HCT116 (cell line): ENCODE measurements around the gene EXOC4. TPM values are rescaled to one million over a fixed set of nuclear protein-coding genes. Genes with fewer than 3 reads are reported as not detected.

ENCODE experiments used
- ATAC-seq: fragments of 200-7000 bp; cut with Tn5 transposase; 2 replicates; pipeline ENCODE4 v1.9.1; 2020; ENCODE audit warnings: mild to moderate bottlenecking, moderate library complexity
- BruUV-seq: library from RNA; stranded (reverse); fragments of 400-500 nt; replicated peaks from 2 replicates; lab custom pipeline; 2021; lab: Mats Ljungman, UMichigan
- CTCF ChIA-PET: fragments of 300-600 bp; sonication (Branson Sonifier 250); formaldehyde crosslinking; loops from one replicate; lab custom pipeline; 2021; ENCODE audit warnings: antibody characterized with exemption; lab: Charles Lee
- POLR2A ChIA-PET: fragments of 300-600, 350-600 bp; sonication (Branson Sonifier 250); formaldehyde crosslinking; loops from one replicate; lab custom pipeline; 2021; ENCODE audit warnings: antibody characterized with exemption; lab: Charles Lee
- RAD21 ChIA-PET, 2 experiments: fragments of 300-600 bp; sonication (Branson Sonifier 250); formaldehyde crosslinking; loops; one replicate each; lab custom pipeline; 2023; ENCODE audit warnings: low total read pairs in 2 of 2; ENCODE audit not compliant: uncharacterized antibody in 2 of 2, unreplicated experiment in 2 of 2, low non-redundant PET in 1 of 2; lab: Charles Lee
- DNase-seq: peaks from one replicate; pipeline ENCODE4 v3.0.0-alpha.2; 2010; ENCODE audit warnings: low read depth, low spot score
- H2AFZ ChIP-seq: fragments of 200-600 bp; shearing (Covaris generic), sonication (generic); 2 replicates; pipeline ENCODE4 v1.6.1; 2017; ENCODE audit warnings: low read depth, mixed run types, mixed read lengths, antibody characterized with exemption, low read length; ENCODE audit not compliant: poor library complexity, severe bottlenecking
- H3K27ac ChIP-seq: 2 replicates; pipeline ENCODE4 v1.5.1; 2012; ENCODE audit warnings: low read depth, low read length
- H3K27me3 ChIP-seq: fragments of 200-600 bp; sonication (generic); 2 replicates; pipeline ENCODE4 v1.6.1; 2016; ENCODE audit warnings: mixed run types, low read length, mixed read lengths; ENCODE audit not compliant: insufficient read depth
- H3K36me3 ChIP-seq, 2 experiments: fragments of 200-500 bp in 1 of 2; fragments of 200-600 bp in 1 of 2; sonication (Bioruptor generic) in 1 of 2; sonication (generic) in 1 of 2; 2 replicates each; pipeline versions ENCODE4 v1.5.1 to v1.6.1; 2014 to 2016; ENCODE audit warnings: low read length in 2 of 2, inconsistent platforms in 1 of 2, mixed read lengths in 1 of 2, mixed run types in 1 of 2; ENCODE audit not compliant: insufficient read depth in 2 of 2, control insufficient read depth in 1 of 2
- H3K4me1 ChIP-seq, 2 experiments: fragments of 200-600 bp in 1 of 2; sonication (generic) in 1 of 2; 2 replicates each; pipeline versions ENCODE4 v1.5.1 to v1.6.1; 2012 to 2017; ENCODE audit warnings: low read length in 2 of 2, inconsistent platforms in 1 of 2, mild to moderate bottlenecking in 1 of 2, mixed read lengths in 1 of 2, mixed run types in 1 of 2, moderate library complexity in 1 of 2; ENCODE audit not compliant: insufficient read depth in 2 of 2, control insufficient read depth in 1 of 2
- H3K4me2 ChIP-seq: fragments of 200-600 bp; sonication (generic); 2 replicates; pipeline ENCODE4 v1.6.1; 2017; ENCODE audit warnings: mixed run types, low read length, mixed read lengths
- H3K4me3 ChIP-seq, 2 experiments: fragments of 200-600 bp in 1 of 2; sonication (generic) in 1 of 2; replicated peaks in 1 of 2; 2 replicates each; pipeline ENCODE4 v1.5.1; 2011 to 2016; ENCODE audit warnings: low read length in 2 of 2, control low read depth in 1 of 2, low read depth in 1 of 2, mild to moderate bottlenecking in 1 of 2, mixed read lengths in 1 of 2, mixed run types in 1 of 2
- H3K79me2 ChIP-seq: fragments of 200-600 bp; sonication (generic); 2 replicates; pipeline ENCODE4 v1.6.1; 2017; ENCODE audit warnings: mild to moderate bottlenecking, mixed run types, low read length, moderate library complexity, mixed read lengths; ENCODE audit not compliant: insufficient read depth
- H3K9ac ChIP-seq: fragments of 200-600 bp; sonication (generic); 2 replicates; pipeline ENCODE4 v1.6.1; 2016; ENCODE audit warnings: low read length, mixed read lengths
- H3K9me2 ChIP-seq: fragments of 200-600 bp; sonication (generic), shearing (Covaris generic); 2 replicates; pipeline ENCODE4 v1.6.1; 2017; ENCODE audit warnings: mixed run types, mild to moderate bottlenecking, moderate library complexity; ENCODE audit not compliant: insufficient read depth
- H3K9me3 ChIP-seq, 2 experiments: fragments of 200-500 bp in 1 of 2; fragments of 200-600 bp in 1 of 2; sonication (Bioruptor generic) in 1 of 2; sonication (generic) in 1 of 2; 2 replicates each; pipeline ENCODE4 v1.6.1; 2014 to 2017; ENCODE audit warnings: low read length in 2 of 2, mixed read lengths in 2 of 2, inconsistent platforms in 1 of 2, low read depth in 1 of 2, mild to moderate bottlenecking in 1 of 2, mixed run types in 1 of 2, moderate library complexity in 1 of 2; ENCODE audit not compliant: control insufficient read depth in 1 of 2, insufficient read depth in 1 of 2
- H4K20me1 ChIP-seq: fragments of 200-600 bp; sonication (generic), shearing (Covaris generic); 2 replicates; pipeline ENCODE4 v1.6.1; 2017; ENCODE audit warnings: mixed run types, mild to moderate bottlenecking, moderate library complexity; ENCODE audit not compliant: insufficient read depth
- ATF3 ChIP-seq: IDR thresholded peaks from 2 replicates; pipeline ENCODE4 v1.6.1; 2012
- CTCF ChIP-seq, 3 experiments: fragments of 200-600 bp in 1 of 3; sonication (generic) in 1 of 3; IDR thresholded peaks in 2 of 3; conservative IDR thresholded peaks in 1 of 3; 2 replicates each; pipeline ENCODE4 v1.5.1; 2012 to 2017; ENCODE audit warnings: low read depth in 2 of 3, low read length in 2 of 3, antibody characterized with exemption in 1 of 3, borderline replicate concordance in 1 of 3, control low read depth in 1 of 3, mild to moderate bottlenecking in 1 of 3, mixed read lengths in 1 of 3, mixed run types in 1 of 3, moderate library complexity in 1 of 3; ENCODE audit not compliant: insufficient read depth in 1 of 3
- JUND ChIP-seq: IDR thresholded peaks from 2 replicates; pipeline ENCODE4 v1.6.1; 2012
- MAX ChIP-seq: IDR thresholded peaks from 2 replicates; pipeline ENCODE4 v1.6.1; 2012
- POLR2A ChIP-seq: IDR thresholded peaks from 2 replicates; pipeline ENCODE4 v1.7.0; 2011; ENCODE audit warnings: borderline replicate concordance; ENCODE audit not compliant: insufficient read depth, insufficient read length; ENCODE audit errors: extremely low read depth
- RAD21 ChIP-seq: IDR thresholded peaks from 2 replicates; pipeline ENCODE4 v1.6.1; 2012; ENCODE audit warnings: low read depth, mild to moderate bottlenecking
- YY1 ChIP-seq: IDR thresholded peaks from 2 replicates; pipeline ENCODE4 v1.6.1; 2011; ENCODE audit warnings: low read length, low read depth, moderate library complexity, mild to moderate bottlenecking; ENCODE audit not compliant: insufficient replicate concordance; ENCODE audit errors: extremely low read depth
- ZBTB33 ChIP-seq: IDR thresholded peaks from 2 replicates; pipeline ENCODE4 v1.6.1; 2011; ENCODE audit warnings: mild to moderate bottlenecking, low read length, moderate library complexity; ENCODE audit not compliant: insufficient replicate concordance; ENCODE audit errors: extremely low read depth
- ZFX ChIP-seq: fragments of 450-650 bp; IDR thresholded peaks from 2 replicates; pipeline ENCODE4 v1.6.1; 2017
- intact Hi-C: fragments of 100-400 bp; cut with micrococcal nuclease; formaldehyde crosslinking; loops from 2 replicates; pipeline ENCODE4 v1.10.0; 2022
- total RNA-seq: library from RNA; stranded (reverse); gene quantifications from one replicate; pipeline ENCODE4 v1.2.1, GENCODE V29; 2021; ENCODE audit not compliant: unreplicated experiment

The EXOC4 gene
- total RNA-seq, 1 experiment from 2014 or later: 40.3 TPM

GRCh38 chr7:133854739-133855138, 601.9 kb downstream of the EXOC4 start:
- H4K20me1 ChIP-seq: no peaks in the 10 kb centered on the region
- no peak overlapping the region for H3K4me3 ChIP-seq
- H3K27ac ChIP-seq: no peak overlapping the region
- H3K79me2 ChIP-seq: no peaks in the 10 kb centered on the region
- peak; percentile 34 to 48 (median 44); a peak in 5 of 6 replicates for TF ChIP-seq CTCF (IDR thresholded peaks at IDR 0.05 in 2 of 3, conservative IDR thresholded peaks at IDR 0.05 in 1 of 3; ENCODE audit: borderline replicate concordance in 1 of 3, insufficient read depth in 1 of 3, low read depth in 2 of 3, low read length in 2 of 3)
- TF ChIP-seq MAX: no peak
- peak; percentile 36 for TF ChIP-seq RAD21
- H3K4me2 ChIP-seq: no peak overlapping the region
- no peak overlapping the region for H2AFZ ChIP-seq
- no peaks in the 10 kb centered on the region for H3K9me3 ChIP-seq
- peak; percentile 8 for DNase-seq
- ATAC-seq: no peak
- H3K9me2 ChIP-seq: no peaks in the 10 kb centered on the region
- peaks cover 12 to 17% of the 10 kb centered on the region in 2 experiments; a peak in 3 of 4 replicates for H3K4me1 ChIP-seq
- POLR2A ChIA-PET: no interaction called here
- H3K9ac ChIP-seq: no peak overlapping the region
- H3K27me3 ChIP-seq: no peaks in the 10 kb centered on the region
- no peaks in the 10 kb centered on the region for H3K36me3 ChIP-seq
- intact Hi-C loops: loop anchor here (10.0 kb wide), 1 partner anchor 470 kb away; no protein-coding TSS in a partner anchor
- RAD21 ChIA-PET: interaction anchor here in 1 of 2 experiments (0.5 kb wide), 1 partner anchor 57 kb away, joined by 7 read pairs; no protein-coding TSS in a partner anchor
- BruUV-seq: no TSS peak
- CTCF ChIA-PET: interaction anchor here (0.7 to 2.8 kb wide), 10 partner anchors 9 to 1274 kb away, joined by 3 to 10 read pairs (median 4); no protein-coding TSS in a partner anchor

GRCh38 chr7:133857376-133858119, 604.7 kb downstream of the EXOC4 start:
- intact Hi-C loops: loop anchor here (10.0 kb wide), 1 partner anchor 467 kb away; no protein-coding TSS in a partner anchor
- Histone ChIP-seq H3K9me3 (no peaks in the 10 kb centered on the region), H4K20me1 (no peaks in the 10 kb centered on the region), H3K9ac (no peak overlapping the region), H3K4me3 (no peak overlapping the region), H3K27ac (no peak overlapping the region), H3K9me2 (no peaks in the 10 kb centered on the region), H3K36me3 (no peaks in the 10 kb centered on the region), H3K4me2 (no peak overlapping the region), H2AFZ (no peak overlapping the region), H3K79me2 (no peaks in the 10 kb centered on the region), H3K27me3 (no peaks in the 10 kb centered on the region), H3K4me1 (peaks cover 12 to 17% of the 10 kb centered on the region in 2 experiments; a peak in 3 of 4 replicates)
- RAD21 ChIA-PET: no interaction called here
- CTCF ChIA-PET: no interaction called here
- no TSS peak for BruUV-seq
- TF ChIP-seq YY1: no peak
- TF ChIP-seq POLR2A: no peak
- TF ChIP-seq JUND: no peak
- TF ChIP-seq ATF3: no peak
- no peak for TF ChIP-seq ZFX
- no peak for TF ChIP-seq ZBTB33
- no peak for DNase-seq
- no peak for ATAC-seq
- POLR2A ChIA-PET: no interaction called here
